ENCODE measurements around the gene MCEE.
A peak's percentile ranks its signal among the peaks of the same experiment; 100 is the strongest.
"Not testable (repeated sequence)": the region's sequence is repeated elsewhere in the genome, so short reads cannot be mapped to it uniquely, and the experiment has no call there.

The MCEE gene

DNA sequence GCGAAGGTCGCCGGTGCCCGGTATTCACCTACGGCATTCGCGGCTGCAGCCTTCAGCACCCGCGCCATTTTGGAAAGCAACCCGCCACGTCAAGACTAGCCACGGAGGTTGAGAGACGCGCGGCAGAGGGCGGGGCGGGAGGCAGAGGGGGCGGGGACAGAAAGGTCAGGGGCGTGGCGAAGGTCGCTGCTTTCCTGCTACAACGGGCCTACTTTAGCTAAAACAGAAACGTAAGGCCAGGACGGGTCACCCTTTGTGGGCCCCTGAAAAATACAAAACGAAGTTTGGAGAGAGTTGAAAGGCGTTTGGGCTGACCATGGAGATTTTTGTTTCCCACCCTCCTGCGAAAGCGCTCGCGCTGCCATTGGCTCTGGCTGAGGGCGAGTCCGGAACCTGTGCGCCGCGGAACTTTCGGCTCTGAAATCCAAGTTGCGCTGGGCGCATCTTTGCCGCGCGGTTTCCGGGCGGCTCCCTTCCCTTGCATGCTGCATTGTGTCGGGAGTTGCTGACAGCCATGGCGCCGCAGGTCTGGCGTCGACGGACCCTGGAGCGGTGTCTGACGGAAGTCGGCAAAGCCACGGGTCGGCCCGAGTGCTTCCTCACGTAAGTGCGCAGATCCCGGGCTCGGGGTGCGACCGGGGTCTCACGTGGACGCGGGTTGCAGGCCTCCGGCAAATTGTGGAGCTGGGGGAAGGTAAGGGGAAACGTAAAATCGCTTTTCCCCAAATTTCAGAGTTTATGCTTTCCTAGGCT is at the start of gene MCEE, which contains the start of gene MPHOSPH10:
Gene MCEE, minus strand, starts transcription at position 78 of the 753 bp plus-strand sequence. Its CDS starts 10 bp downstream, at position 68.
Gene MPHOSPH10, plus strand, starts transcription at position 483 of the 753 bp plus-strand sequence. Its CDS starts 32 bp downstream, at position 515.
- DNase-seq: peak; percentile 90

DNA sequence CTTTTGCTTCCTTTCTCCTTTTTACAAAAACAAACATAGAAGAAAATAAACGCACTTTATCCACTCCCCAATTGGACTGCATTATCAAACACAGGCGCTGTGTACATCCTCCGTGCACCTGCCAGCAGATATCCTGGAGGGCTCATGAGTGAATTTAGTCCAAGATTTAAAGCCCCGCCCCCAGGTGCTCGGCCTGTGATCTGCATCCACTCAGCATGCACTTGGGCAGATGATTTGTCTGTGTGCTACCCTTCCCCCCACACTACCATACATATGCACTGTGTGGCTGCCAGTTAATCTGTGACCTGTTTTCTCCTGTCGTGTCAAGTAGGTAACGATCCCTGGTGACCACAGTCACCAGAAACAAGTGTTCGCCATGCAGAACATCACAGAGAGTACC is 48.8 kb upstream of the MCEE start:
- DNase-seq: not testable (repeated sequence)

DNA sequence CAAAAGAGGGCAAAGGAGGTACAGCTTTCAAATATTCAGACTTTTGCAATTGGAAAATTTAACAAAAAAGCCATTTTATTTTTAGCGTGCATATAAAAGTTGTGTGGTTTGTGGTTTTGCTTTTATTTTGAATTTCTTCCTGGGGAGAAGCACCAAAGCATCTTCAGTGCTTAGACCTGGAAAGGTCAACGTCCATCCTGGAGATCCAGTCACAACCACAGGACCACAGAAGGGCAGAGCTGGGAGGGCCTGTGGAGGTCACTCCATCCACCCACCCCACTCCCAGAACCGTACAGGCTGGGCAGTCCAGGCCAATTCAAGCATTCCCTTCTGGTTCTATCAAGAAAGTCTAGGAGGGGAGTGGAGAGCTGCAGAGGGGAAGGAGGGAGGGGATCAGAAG is 44.2 kb upstream of the MCEE start:
- DNase-seq: no peak

DNA sequence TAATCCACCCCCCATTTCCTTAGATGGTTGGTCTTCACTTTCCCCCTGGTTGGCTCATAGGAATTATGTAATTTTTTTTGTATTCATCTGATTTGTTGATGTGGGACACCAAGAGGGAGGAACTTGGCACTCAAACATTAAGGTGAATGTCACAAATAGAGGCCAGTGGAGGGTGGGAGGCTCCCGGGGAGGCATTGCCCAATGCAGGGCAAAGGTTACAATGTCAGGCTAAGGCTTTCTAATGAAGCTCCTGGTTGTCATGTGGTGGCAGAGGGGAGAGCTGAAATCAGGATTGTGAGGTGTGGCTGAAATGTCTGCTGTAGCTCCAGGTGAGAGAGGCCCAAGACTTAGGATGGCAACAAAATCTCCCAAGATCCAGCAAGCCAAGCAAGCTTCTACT is 43.1 kb upstream of the MCEE start:
- DNase-seq: no peak

DNA sequence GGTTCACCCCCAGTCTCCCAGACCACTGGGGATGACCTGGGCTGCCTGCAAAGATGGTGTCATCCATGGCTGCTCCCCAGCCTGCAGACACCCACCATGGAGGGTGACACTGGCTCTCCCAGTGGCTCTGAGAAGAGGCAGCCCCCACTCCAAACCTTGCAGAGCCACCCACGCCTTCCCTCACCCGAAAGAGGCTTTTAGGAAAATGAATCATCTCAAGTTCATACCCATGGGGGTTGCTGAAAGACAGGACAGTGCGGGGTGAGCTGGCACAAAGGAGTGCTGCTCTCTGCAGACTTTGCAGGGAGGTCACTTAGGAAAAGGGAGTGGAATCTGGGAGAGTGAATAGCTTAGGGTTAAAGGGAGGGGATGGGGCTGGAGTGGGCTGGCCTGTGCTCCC is 36.8 kb upstream of the MCEE start:
- DNase-seq: no peak

DNA sequence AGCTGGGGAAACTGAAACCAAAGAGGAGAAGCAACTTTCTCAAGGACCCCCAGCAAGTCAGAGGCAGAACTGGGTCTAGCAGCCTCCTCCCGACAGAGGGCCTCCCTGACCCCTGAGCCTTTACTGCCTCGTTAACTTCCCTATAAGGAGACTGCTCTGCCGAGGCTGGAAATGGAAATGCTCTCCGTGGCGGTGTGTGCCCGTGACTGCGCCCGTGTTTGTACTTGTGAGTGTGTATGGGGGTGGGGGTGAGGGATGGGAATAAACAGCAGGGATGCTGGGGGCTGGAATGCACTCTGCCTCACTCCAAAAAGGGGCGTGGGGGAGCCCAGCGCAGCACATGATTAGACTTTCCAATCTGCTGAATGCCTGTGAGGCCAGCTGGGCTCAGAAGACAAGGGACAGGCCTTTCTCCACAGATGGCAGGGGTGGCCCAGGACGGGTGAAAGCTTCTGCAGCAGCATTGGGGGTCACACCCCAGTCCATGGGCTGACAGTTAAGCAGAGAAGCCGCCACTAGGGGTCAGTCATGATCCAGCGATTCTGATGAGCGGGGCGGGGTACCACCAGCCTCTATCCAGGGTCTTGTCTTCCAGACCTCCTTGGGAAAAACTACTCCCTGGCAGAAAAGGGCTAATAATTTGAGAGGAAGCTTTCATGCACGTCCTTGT is 27.2 kb upstream of the MCEE start:
- peak; percentile 46 to 53 for DNase-seq

DNA sequence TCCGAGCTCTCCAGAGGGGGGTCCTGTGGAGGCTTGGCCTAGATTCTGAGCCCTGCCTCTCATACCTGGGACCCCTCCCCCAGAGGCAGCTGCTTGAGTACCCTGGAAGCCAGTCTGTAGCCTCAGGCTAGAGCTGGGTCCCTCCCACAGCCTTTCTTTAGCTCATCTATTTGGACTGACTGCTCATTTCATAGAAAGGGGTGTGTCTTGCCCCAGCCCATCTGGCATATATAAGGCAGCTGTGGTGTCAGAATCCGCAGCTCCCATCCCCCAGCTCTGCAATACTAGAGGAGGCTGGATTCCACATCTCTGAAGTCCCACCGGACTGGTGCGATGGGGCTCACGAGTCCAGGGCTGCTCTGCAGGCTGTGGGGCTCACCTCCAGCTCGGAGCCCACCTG is 26.5 kb upstream of the MCEE start:
- no peak for DNase-seq

DNA sequence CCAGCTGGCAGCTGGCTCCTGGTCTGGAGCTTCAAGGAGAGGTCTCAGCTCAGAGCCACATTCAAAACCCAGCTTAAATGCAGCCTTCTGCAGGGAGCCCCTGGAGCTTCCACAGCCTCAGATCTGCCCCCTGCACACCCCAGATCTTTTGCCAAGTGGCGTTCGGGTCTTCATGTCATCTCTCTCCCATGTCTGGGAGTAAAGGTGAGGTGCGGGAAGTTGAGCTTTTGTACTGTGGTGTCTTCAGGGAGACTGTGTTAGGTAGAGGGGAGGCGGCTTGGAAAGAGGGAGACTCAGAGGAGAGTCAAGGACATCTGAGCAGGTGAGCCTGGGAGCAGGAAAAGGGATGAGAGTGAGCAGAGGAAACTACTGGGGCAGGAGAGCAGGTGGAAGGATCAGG is 25.8 kb upstream of the MCEE start:
- DNase-seq: no peak

DNA sequence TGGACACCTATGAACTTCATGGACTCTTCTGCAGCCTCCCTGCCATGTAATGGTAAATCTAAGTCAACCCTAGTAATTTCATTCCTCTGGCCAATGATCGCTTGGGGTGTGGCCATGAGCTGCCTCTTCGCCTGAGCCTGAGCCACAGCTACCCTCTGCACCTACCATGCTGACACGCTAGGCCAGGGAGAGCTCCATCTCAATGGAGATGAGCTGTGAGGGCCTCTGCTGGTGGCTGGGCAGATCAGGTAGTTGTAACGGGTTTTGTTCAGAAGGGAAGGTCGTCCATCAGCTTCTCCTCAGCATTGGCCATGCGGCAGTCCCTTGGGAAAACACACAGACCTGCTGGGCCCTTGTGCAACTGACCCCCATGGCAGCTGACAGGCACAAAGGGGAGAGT is 24.8 kb upstream of the MCEE start:
- DNase-seq: peak in 1 of 2 donors; percentile 5

DNA sequence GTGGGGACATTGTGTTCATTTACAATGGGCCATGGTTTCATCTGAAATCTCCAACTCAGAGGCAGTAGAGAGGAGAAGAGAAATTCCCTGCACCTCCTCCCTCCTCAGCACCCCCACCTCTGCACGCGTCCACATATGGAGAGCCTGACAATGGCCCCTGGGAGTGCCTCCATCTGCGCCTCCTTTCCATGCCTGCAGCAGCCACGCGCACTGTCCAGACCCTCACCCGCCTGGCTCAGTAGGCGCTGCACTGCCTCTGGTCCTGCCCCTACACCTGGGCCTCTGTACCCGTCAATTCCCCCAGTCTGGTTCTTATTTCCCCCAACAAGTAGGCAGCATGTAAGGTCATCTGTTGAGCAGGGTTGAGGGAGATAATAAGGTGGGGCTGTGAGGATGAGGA is 24.2 kb upstream of the MCEE start:
- DNase-seq: no peak

DNA sequence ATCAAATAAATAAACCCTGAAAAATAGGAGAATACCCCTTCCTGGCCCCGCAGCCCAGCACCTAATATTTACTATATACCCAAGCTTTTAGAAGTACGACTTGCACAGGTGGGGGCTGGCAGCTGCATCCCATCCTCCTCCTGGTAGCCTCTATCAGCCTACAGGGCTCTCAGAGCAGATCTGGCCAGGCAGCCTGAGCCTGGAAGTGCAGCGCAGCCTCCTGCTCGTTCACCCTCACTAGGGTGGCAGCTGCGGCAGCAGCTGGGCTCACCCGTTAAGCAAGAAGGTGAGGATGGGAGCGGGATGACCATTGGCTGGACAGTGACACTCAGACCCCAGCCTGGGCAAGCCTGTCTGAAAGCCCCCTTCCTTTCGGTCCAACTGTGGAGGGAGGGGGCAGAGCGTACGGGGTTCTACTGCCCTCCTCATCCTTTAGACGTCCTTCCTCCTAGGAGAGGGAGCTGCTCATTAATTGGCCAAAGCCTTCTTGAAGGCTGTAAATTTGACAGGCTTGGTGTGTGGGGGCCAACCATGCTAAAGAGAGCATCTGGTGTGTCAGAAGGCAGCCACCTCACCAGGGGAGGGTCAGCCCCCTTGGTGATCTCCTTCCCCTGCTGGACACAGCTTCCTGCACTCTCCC is 23.7 kb upstream of the MCEE start:
- DNase-seq: no peak

DNA sequence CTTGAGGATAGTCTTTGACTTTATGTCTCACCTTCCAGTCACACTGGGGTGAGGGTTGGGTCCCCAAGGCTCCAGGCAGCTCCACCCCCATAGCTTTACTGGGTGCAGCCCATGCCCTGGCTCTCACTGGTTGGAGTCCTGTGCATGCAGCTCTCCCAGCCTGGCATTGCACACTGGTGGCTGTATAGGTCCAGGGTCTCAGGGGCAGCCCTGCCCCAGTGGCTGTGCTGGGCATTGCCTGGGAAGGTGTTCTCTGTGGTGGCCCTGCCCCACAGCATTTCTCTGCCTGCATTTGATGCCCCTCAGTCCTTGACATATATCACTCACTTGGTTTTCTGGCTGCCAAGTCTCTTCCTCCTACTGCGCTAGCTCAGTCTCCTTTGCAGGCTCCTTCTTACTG is 21.6 kb upstream of the MCEE start:
- no peak for DNase-seq

DNA sequence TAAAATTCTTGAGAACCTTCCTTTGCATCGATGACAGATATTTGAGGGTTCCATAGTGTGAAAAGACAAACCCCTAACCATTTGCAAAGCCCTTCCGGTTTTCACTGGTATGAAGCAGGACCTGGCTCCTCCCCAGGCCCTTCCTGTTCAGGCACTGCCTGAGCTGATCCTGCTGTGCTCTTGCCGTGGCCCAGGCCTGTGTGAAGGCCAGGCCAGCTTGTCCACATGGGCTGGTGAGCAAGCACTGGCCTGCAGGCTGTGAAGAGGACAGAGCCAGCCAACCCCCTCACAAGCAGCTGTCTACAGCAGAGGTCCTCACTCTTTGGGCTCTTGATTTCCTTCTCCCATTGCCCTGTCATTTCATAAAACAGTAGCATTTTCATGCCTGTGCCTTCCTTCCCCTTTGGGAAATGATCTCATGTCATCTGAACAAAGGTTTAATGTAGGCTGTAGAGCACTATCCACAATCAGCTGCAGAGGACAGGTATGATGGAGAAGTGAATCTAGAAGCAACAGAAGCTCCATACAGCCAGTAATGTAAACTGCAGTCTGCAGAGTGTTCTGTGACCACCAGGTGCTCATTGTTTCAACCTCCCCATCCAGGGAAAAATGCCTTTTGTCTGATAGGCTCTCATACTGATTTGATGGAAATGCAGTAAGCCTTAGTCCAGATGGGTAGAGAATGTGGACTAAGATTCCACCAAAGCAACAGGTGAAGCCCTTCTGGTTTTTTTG is 20.2 kb upstream of the MCEE start:
- DNase-seq: no peak

DNA sequence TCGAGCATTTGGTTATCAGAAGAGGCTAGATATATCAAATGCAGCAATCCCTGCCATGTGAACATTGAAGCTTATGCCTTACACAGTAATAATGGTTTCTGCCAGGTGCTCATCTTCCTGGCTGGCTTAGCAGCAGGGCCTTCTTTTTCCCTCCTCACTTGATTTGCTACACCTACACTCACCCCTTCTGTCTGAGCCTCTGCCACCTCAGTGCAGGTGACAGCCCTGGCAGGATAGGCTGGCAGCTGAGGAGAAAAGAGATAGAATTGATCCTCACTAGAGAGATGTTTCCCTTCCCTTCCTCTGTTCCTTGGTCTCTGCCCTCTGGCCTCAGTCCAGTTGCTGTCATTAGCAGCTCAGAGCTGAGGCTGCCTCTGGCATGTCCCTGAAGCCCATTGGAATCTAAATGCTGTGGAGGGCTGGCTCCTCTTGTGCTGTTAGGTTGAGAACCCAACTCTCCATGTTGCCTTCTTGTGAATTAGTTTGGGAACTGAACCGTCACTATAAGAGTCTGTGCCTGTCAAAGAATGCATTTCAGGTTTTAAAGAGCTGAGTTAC is 18.6 kb upstream of the MCEE start:
- DNase-seq: no peak

DNA sequence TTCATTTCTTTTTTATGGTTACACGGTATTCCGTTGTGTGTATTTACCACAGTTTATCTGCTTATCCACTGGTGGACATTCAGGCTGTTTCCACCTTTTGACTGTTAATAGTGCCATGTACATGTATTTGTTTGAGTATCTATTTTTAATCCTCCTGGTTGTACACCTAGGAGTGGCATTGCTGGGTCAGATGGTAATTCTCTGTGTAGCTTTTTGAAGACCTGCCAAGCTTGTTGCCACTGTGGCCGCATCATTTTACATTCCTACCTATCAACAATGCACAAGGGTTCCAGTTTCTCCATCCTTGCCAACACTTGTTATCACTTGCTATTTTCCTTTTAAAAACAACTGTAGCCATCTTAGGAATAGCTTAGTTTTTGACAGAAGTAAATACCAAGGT is 13.8 kb upstream of the MCEE start:
- DNase-seq: no peak

DNA sequence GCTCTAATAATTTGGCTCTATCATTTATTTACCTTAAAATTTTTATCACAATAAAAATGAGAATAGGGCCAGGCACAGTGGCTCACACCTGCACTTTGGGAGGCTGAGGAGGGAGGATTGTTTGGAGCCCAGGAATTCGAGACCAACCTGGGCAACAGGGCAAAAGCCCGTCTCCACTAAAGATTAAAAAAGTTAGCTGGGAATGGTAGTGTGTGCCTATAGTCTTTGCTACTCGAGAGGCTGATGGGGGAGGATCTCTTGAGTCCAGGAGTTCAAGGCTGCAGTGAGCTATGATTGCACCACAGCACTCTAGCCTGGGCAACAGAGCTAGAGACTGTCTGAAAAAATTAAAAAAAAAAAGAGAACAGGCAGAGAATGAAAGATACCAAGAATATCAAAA is 6.1 kb upstream of the MCEE start:
- no peak for DNase-seq

DNA sequence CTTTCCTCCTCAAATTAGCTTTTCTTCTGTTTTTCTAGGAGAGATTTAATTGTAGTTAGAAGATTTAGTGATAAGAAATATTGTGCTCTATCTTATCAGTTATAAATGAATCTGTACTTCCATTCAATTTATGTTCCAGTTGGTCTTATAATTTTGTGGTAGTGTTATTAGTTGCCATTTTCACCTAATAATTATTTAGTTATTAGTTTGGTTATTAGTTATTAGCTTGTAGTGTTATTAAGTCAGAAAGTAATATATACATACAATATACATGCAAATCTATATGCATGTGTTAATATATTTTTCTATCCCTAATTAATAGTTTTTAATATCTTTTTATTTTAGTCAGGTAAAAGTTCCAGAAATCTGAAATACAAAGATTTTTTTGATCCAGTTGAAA is 3.6 kb upstream of the MCEE start:
- DNase-seq: no peak

DNA sequence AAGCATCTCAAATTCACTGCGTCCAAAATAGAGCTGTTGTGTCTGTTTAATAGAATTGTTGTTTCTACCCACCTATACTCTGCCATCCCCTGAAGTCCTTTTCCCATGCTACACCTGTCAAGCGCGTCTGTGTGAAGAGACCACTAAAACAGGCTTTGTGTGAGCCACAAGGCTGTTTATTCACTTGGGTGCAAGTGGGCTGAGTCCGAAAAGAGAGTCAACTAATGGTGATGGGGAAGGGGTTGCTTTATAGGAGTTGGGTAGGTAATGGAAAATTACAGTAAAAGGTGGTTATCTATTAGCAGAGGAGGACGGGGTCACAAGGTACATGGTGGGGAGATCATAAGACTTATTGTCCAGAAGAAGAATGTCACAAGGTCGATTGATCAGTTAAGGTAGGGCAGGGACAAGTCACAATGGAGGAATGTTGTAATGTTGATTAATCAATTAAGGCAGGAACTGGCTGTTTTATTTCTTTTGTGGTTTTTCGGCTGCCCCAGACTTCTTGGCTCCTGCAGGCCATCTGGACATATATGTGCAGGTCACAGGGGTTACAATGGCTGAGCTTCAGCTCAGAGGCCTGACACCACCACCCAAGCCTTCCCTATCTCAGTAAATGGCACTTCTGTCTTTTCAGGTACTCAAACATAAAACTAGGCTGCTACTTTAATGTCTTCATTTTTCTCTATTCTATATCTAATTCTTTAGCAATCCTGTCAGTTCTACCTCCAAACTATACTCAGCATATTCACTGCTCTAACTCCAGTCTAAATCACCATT is 1.5 kb upstream of the MCEE start:
- not testable (repeated sequence) for DNase-seq

DNA sequence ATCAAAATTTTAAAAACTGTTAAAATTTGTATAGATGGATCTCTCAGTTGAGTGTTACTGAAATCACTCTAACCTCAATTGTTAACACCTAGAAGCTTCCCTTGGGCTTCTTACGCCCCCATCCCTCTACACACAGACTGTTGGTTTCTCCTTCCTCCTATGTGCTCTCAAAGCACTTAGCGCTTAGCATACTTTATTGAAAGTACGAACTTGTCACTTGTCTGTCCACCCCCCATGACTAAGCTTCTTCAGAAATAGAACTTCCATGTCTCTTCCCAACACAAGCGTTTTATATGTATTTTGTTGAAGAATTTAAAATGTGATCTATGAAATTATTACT is 846 bp upstream of the MCEE start:
- no peak for DNase-seq

DNA sequence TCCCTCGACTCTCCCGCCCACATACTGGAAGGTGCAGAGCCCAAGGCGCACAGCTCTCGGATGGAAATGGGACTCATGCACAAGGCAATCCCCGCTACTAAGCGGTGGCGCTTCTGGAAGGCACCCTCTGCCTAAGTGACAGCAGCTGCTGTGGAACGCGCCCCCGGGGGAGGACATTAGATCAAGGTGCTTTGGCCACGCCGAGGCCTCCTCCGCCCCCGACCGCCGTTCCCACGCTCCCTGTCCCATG is 202 bp downstream of the MCEE start:
- DNase-seq: no peak

DNA sequence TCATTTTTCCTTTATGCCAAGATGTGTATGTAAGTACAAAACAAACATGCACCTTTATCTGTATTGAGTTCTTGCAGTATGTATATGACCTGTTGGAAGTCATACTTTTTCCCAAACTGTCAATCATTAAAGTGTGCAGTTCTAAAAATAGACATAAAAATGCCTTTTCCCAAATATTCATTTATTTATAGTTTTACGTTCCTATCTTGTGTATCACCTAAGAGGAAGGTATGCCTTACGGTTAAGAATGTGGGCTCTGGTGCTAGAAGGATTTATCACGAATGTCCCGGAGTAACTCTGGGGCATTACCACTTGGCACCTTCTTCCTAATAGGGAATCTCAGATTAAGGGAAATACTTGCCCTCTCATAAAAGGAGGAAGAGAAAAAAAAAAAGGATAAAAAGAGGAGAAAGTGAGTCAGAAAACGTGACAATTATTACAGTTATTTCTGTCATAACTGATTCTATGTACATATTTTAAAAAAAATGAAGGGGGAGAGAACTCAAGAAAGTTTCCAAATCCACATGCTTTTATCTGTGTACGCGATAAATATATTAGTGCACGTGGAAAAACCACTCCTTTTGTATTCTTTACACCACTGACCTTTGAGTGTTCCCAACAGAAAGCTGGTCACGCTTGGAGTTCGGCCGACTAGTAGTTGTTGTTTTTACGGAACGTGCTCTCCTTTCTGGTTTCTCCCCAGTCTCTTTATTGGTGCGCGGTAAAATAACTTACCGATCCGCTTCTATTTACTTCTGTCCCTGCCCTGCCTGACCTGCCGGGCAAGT is 721 bp downstream of the MCEE start:
- no peak for DNase-seq

DNA sequence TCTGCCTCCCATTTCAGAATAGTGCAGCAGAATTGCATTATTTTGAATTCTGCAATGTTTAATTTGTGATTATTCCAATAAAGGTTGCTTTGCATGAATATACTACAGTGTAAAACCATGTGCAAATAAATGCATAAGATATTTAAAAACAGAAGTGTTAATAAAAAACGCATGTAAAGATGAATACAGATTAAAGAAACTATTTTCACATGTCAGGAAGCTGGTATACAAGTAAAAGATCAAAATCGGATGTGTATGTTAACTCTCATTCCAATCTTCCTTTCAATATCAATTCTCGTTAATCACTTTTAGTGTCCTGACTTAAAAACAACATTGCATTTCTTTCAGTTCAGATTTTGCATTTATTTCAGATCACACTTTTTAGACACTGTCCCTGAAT is 3.1 kb downstream of the MCEE start:
- DNase-seq: no peak
